HCT116 (cell line): ENCODE data around the gene ZNF761. TPM values are rescaled to one million over a fixed set of nuclear protein-coding genes. Genes with fewer than 3 reads are reported as not detected.

Experiments
- ATAC-seq: fragments of 200-7000 bp; cut with Tn5 transposase; 2 replicates; pipeline ENCODE4 v1.9.1; 2020; ENCODE audit warnings: mild to moderate bottlenecking, moderate library complexity
- BruUV-seq: library from RNA; stranded (reverse); fragments of 400-500 nt; replicated peaks from 2 replicates; lab custom pipeline; 2021; lab: Mats Ljungman, UMichigan
- CTCF ChIA-PET: fragments of 300-600 bp; sonication (Branson Sonifier 250); formaldehyde crosslinking; loops from one replicate; lab custom pipeline; 2021; ENCODE audit warnings: antibody characterized with exemption; lab: Charles Lee
- POLR2A ChIA-PET: fragments of 300-600, 350-600 bp; sonication (Branson Sonifier 250); formaldehyde crosslinking; loops from one replicate; lab custom pipeline; 2021; ENCODE audit warnings: antibody characterized with exemption; lab: Charles Lee
- RAD21 ChIA-PET, 2 experiments: fragments of 300-600 bp; sonication (Branson Sonifier 250); formaldehyde crosslinking; loops; one replicate each; lab custom pipeline; 2023; ENCODE audit warnings: low total read pairs in 2 of 2; ENCODE audit not compliant: uncharacterized antibody in 2 of 2, unreplicated experiment in 2 of 2, low non-redundant PET in 1 of 2; lab: Charles Lee
- DNase-seq: peaks from one replicate; pipeline ENCODE4 v3.0.0-alpha.2; 2010; ENCODE audit warnings: low read depth, low spot score
- H2AFZ ChIP-seq: fragments of 200-600 bp; shearing (Covaris generic), sonication (generic); 2 replicates; pipeline ENCODE4 v1.6.1; 2017; ENCODE audit warnings: low read depth, mixed run types, mixed read lengths, antibody characterized with exemption, low read length; ENCODE audit not compliant: poor library complexity, severe bottlenecking
- H3K27ac ChIP-seq: 2 replicates; pipeline ENCODE4 v1.5.1; 2012; ENCODE audit warnings: low read depth, low read length
- H3K27me3 ChIP-seq: fragments of 200-600 bp; sonication (generic); 2 replicates; pipeline ENCODE4 v1.6.1; 2016; ENCODE audit warnings: mixed run types, low read length, mixed read lengths; ENCODE audit not compliant: insufficient read depth
- H3K36me3 ChIP-seq, 2 experiments: fragments of 200-500 bp in 1 of 2; fragments of 200-600 bp in 1 of 2; sonication (Bioruptor generic) in 1 of 2; sonication (generic) in 1 of 2; 2 replicates each; pipeline versions ENCODE4 v1.5.1 to v1.6.1; 2014 to 2016; ENCODE audit warnings: low read length in 2 of 2, inconsistent platforms in 1 of 2, mixed read lengths in 1 of 2, mixed run types in 1 of 2; ENCODE audit not compliant: insufficient read depth in 2 of 2, control insufficient read depth in 1 of 2
- H3K4me1 ChIP-seq, 2 experiments: fragments of 200-600 bp in 1 of 2; sonication (generic) in 1 of 2; 2 replicates each; pipeline versions ENCODE4 v1.5.1 to v1.6.1; 2012 to 2017; ENCODE audit warnings: low read length in 2 of 2, inconsistent platforms in 1 of 2, mild to moderate bottlenecking in 1 of 2, mixed read lengths in 1 of 2, mixed run types in 1 of 2, moderate library complexity in 1 of 2; ENCODE audit not compliant: insufficient read depth in 2 of 2, control insufficient read depth in 1 of 2
- H3K4me2 ChIP-seq: fragments of 200-600 bp; sonication (generic); 2 replicates; pipeline ENCODE4 v1.6.1; 2017; ENCODE audit warnings: mixed run types, low read length, mixed read lengths
- H3K4me3 ChIP-seq, 2 experiments: fragments of 200-600 bp in 1 of 2; sonication (generic) in 1 of 2; replicated peaks in 1 of 2; 2 replicates each; pipeline ENCODE4 v1.5.1; 2011 to 2016; ENCODE audit warnings: low read length in 2 of 2, control low read depth in 1 of 2, low read depth in 1 of 2, mild to moderate bottlenecking in 1 of 2, mixed read lengths in 1 of 2, mixed run types in 1 of 2
- H3K79me2 ChIP-seq: fragments of 200-600 bp; sonication (generic); 2 replicates; pipeline ENCODE4 v1.6.1; 2017; ENCODE audit warnings: mild to moderate bottlenecking, mixed run types, low read length, moderate library complexity, mixed read lengths; ENCODE audit not compliant: insufficient read depth
- H3K9ac ChIP-seq: fragments of 200-600 bp; sonication (generic); 2 replicates; pipeline ENCODE4 v1.6.1; 2016; ENCODE audit warnings: low read length, mixed read lengths
- H3K9me2 ChIP-seq: fragments of 200-600 bp; sonication (generic), shearing (Covaris generic); 2 replicates; pipeline ENCODE4 v1.6.1; 2017; ENCODE audit warnings: mixed run types, mild to moderate bottlenecking, moderate library complexity; ENCODE audit not compliant: insufficient read depth
- H3K9me3 ChIP-seq, 2 experiments: fragments of 200-500 bp in 1 of 2; fragments of 200-600 bp in 1 of 2; sonication (Bioruptor generic) in 1 of 2; sonication (generic) in 1 of 2; 2 replicates each; pipeline ENCODE4 v1.6.1; 2014 to 2017; ENCODE audit warnings: low read length in 2 of 2, mixed read lengths in 2 of 2, inconsistent platforms in 1 of 2, low read depth in 1 of 2, mild to moderate bottlenecking in 1 of 2, mixed run types in 1 of 2, moderate library complexity in 1 of 2; ENCODE audit not compliant: control insufficient read depth in 1 of 2, insufficient read depth in 1 of 2
- H4K20me1 ChIP-seq: fragments of 200-600 bp; sonication (generic), shearing (Covaris generic); 2 replicates; pipeline ENCODE4 v1.6.1; 2017; ENCODE audit warnings: mixed run types, mild to moderate bottlenecking, moderate library complexity; ENCODE audit not compliant: insufficient read depth
- CBX3 ChIP-seq: IDR thresholded peaks from 2 replicates; pipeline ENCODE4 v1.6.1; 2012; ENCODE audit warnings: low read depth
- CEBPB ChIP-seq: IDR thresholded peaks from 2 replicates; pipeline ENCODE4 v1.6.1; 2012; ENCODE audit warnings: low read depth
- ELF1 ChIP-seq: IDR thresholded peaks from 2 replicates; pipeline ENCODE4 v1.6.1; 2012; ENCODE audit warnings: low read depth, borderline replicate concordance
- EZH2 ChIP-seq: fragments of 200-600 bp; sonication (generic); IDR thresholded peaks from 2 replicates; pipeline ENCODE4 v1.6.1; 2017; ENCODE audit warnings: antibody characterized with exemption, mixed run types
- POLR2A ChIP-seq: IDR thresholded peaks from 2 replicates; pipeline ENCODE4 v1.7.0; 2011; ENCODE audit warnings: borderline replicate concordance; ENCODE audit not compliant: insufficient read depth, insufficient read length; ENCODE audit errors: extremely low read depth
- POLR2AphosphoS5 ChIP-seq: IDR thresholded peaks from 2 replicates; pipeline ENCODE4 v1.6.1; 2011; ENCODE audit warnings: mild to moderate bottlenecking, low read depth, low read length, moderate library complexity
- REST ChIP-seq: IDR thresholded peaks from 2 replicates; pipeline ENCODE4 v1.6.1; 2012; ENCODE audit warnings: low read depth
- SIN3A ChIP-seq: IDR thresholded peaks from 2 replicates; pipeline ENCODE4 v1.6.1; 2012; ENCODE audit warnings: low read depth
- SP1 ChIP-seq: IDR thresholded peaks from 2 replicates; pipeline ENCODE4 v1.6.1; 2012; ENCODE audit warnings: low read depth
- TCF7L2 ChIP-seq: IDR thresholded peaks from 2 replicates; pipeline ENCODE4 v1.7.0; 2011; ENCODE audit warnings: borderline replicate concordance, inconsistent platforms; ENCODE audit not compliant: insufficient read depth, insufficient read length; ENCODE audit errors: extremely low read depth
- ZFX ChIP-seq: fragments of 450-650 bp; IDR thresholded peaks from 2 replicates; pipeline ENCODE4 v1.6.1; 2017
- ZNF274 ChIP-seq: fragments of 200-500 bp; sonication (Bioruptor generic); IDR thresholded peaks from 2 replicates; pipeline ENCODE4 v1.6.1; 2014; ENCODE audit warnings: mild to moderate bottlenecking, low read depth, low read length, inconsistent platforms
- intact Hi-C: fragments of 100-400 bp; cut with micrococcal nuclease; formaldehyde crosslinking; loops from 2 replicates; pipeline ENCODE4 v1.10.0; 2022
- total RNA-seq: library from RNA; stranded (reverse); gene quantifications from one replicate; pipeline ENCODE4 v1.2.1, GENCODE V29; 2021; ENCODE audit not compliant: unreplicated experiment
- TF ChIP-seq, protein P1 (sequence below), 3 experiments: fragments of 200-600 bp in 1 of 3; sonication (generic) in 1 of 3; IDR thresholded peaks in 2 of 3; conservative IDR thresholded peaks in 1 of 3; 2 replicates each; pipeline ENCODE4 v1.5.1; 2012 to 2017; ENCODE audit warnings: low read depth in 2 of 3, low read length in 2 of 3, antibody characterized with exemption in 1 of 3, borderline replicate concordance in 1 of 3, control low read depth in 1 of 3, mild to moderate bottlenecking in 1 of 3, mixed read lengths in 1 of 3, mixed run types in 1 of 3, moderate library complexity in 1 of 3; ENCODE audit not compliant: insufficient read depth in 1 of 3
- TF ChIP-seq, protein P2 (sequence below): IDR thresholded peaks from 2 replicates; pipeline ENCODE4 v1.6.1; 2012
- TF ChIP-seq, protein P3 (sequence below): IDR thresholded peaks from 2 replicates; pipeline ENCODE4 v1.6.1; 2012

ZNF761 gene
- total RNA-seq, 1 experiment from 2014 or later = 8.8 TPM

DNA sequence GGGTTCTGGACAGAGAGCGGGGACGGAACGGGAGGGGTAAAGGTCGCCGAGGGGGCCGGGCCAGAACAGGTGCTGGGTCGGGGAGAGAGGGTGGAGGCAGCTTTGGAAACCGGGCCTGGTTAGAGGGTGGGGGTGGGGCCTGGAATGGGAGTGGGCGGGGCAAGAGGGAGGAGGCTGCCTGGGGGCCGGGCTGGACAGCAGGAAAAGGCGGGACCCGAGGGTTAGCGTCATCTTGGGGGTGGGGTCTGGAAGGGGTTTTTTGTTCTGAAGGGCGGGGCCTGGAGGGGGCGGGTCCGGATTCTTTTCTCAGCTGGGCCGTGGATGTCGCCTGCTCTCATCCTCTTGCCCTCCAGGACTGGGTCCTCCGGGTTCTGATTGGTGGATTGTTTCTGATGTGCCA, 31.5 kb downstream of the ZNF761 start:
- ChIA-PET CTCF (no interaction called here), POLR2A (no interaction called here), RAD21 (no interaction called here)
- Histone ChIP-seq H3K79me2 (no peaks in the 10 kb centered on the region), H3K9me3 (peaks cover under 1 to 7% of the 10 kb centered on the region in 2 experiments; a peak in 2 of 4 replicates), H3K9me2 (no peaks in the 10 kb centered on the region), H3K27ac (no peak overlapping the region), H3K36me3 (no peaks in the 10 kb centered on the region), H4K20me1 (no peaks in the 10 kb centered on the region), H3K4me3 (no peak overlapping the region), H3K4me2 (no peak overlapping the region), H3K27me3 (no peaks in the 10 kb centered on the region), H2AFZ (no peak overlapping the region), H3K4me1 (no peaks in the 10 kb centered on the region), H3K9ac (no peak overlapping the region)
- no peak for ATAC-seq
- TF ChIP-seq, protein P1, sequence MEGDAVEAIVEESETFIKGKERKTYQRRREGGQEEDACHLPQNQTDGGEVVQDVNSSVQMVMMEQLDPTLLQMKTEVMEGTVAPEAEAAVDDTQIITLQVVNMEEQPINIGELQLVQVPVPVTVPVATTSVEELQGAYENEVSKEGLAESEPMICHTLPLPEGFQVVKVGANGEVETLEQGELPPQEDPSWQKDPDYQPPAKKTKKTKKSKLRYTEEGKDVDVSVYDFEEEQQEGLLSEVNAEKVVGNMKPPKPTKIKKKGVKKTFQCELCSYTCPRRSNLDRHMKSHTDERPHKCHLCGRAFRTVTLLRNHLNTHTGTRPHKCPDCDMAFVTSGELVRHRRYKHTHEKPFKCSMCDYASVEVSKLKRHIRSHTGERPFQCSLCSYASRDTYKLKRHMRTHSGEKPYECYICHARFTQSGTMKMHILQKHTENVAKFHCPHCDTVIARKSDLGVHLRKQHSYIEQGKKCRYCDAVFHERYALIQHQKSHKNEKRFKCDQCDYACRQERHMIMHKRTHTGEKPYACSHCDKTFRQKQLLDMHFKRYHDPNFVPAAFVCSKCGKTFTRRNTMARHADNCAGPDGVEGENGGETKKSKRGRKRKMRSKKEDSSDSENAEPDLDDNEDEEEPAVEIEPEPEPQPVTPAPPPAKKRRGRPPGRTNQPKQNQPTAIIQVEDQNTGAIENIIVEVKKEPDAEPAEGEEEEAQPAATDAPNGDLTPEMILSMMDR (IDR thresholded peaks at IDR 0.05 in 2 of 3, conservative IDR thresholded peaks at IDR 0.05 in 1 of 3; ENCODE audit: borderline replicate concordance in 1 of 3, insufficient read depth in 1 of 3, low read depth in 2 of 3, low read length in 2 of 3) = no peak
- TF ChIP-seq POLR2AphosphoS5 (no peak), CBX3 (no peak)
- BruUV-seq = no TSS peak
- intact Hi-C loops = no loop called here
- DNase-seq = no peak

GRCh38 chr19:53466726-53467484, 35.1 kb downstream of the ZNF761 start:
- no peak for ATAC-seq
- no peak for TF ChIP-seq ELF1
- no peak for TF ChIP-seq SIN3A
- TF ChIP-seq, protein P2, sequence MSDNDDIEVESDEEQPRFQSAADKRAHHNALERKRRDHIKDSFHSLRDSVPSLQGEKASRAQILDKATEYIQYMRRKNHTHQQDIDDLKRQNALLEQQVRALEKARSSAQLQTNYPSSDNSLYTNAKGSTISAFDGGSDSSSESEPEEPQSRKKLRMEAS = no peak
- TF ChIP-seq POLR2A = no peak
- TF ChIP-seq, protein P3, sequence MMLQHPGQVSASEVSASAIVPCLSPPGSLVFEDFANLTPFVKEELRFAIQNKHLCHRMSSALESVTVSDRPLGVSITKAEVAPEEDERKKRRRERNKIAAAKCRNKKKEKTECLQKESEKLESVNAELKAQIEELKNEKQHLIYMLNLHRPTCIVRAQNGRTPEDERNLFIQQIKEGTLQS = no peak
- TF ChIP-seq SP1 = no peak
- TF ChIP-seq TCF7L2 = no peak
- TF ChIP-seq ZNF274 = no peak
- no peak for TF ChIP-seq ZFX
- TF ChIP-seq CEBPB = no peak
- TF ChIP-seq REST = no peak
- TF ChIP-seq EZH2 = no peak
- TF ChIP-seq CBX3 = no peak

More at GRCh38 chr19:53466726-53467484, 35.1 kb downstream of the ZNF761 start:
- Histone ChIP-seq H3K27me3 (no peaks in the 10 kb centered on the region), H3K79me2 (no peaks in the 10 kb centered on the region), H3K9ac (no peak overlapping the region), H3K9me2 (no peaks in the 10 kb centered on the region), H3K27ac (no peak overlapping the region), H3K4me2 (no peak overlapping the region), H3K36me3 (no peaks in the 10 kb centered on the region), H4K20me1 (no peaks in the 10 kb centered on the region), H3K9me3 (peaks cover 0 to 5% of the 10 kb centered on the region in 2 experiments; a peak in 1 of 4 replicates), H3K4me3 (no peak overlapping the region), H2AFZ (no peak overlapping the region), H3K4me1 (no peaks in the 10 kb centered on the region)
- intact Hi-C loops = no loop called here
- POLR2A ChIA-PET = no interaction called here
- DNase-seq = no peak
- CTCF ChIA-PET = no interaction called here
- RAD21 ChIA-PET = no interaction called here
- no TSS peak for BruUV-seq
